ENCODE data around the gene IGF2BP3. TPM values are rescaled to one million over a fixed set of nuclear protein-coding genes. Genes with fewer than 3 reads are reported as not detected.

IGF2BP3 gene
- total RNA-seq, 1 donor from 2014 or later: 242 TPM

DNA sequence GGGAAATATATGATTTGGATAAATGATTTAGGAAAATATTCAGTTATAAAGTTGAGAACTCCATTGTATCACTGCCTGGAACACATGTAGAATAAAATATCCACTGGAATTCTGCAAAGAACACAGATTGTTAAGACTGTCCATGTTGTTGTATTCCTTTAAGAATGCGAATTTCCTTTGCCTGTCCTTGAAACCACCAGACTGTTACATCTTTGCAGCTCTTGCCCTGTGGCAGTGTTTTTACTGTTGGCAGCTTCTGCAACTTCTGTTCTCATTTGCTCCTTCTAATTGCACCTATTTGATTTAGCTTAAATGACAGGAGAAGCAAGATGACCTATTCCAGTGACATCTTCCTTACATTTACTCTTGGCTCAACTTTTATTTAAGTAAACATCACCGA is 131.4 kb downstream of the IGF2BP3 start:
- no peaks in the 10 kb centered on the region for H3K9me3 Mint-ChIP-seq
- Histone ChIP-seq H3F3A (ENCODE audit: low read depth) (peaks cover 8% of the 10 kb centered on the region), H3K9me3 (ENCODE audit: low read depth) (no peaks in the 10 kb centered on the region), H3K9ac (no peak overlapping the region), H3K4me1 (peaks cover 4% of the 10 kb centered on the region), H3K36me3 (peaks cover 54% of the 10 kb centered on the region), H4K20me1 (ENCODE audit: low read depth) (peaks cover 8% of the 10 kb centered on the region), H2AFZ (replicated peaks) (no peak overlapping the region), H3K4me2 (no peak overlapping the region), H3K79me2 (ENCODE audit: low read depth) (peaks cover 7% of the 10 kb centered on the region), H3K27ac (no peak overlapping the region), H3K4me3 (no peak overlapping the region), H3K27me3 (no peaks in the 10 kb centered on the region)
- no peak for DNase-seq (ENCODE audit: low spot score)
- H3K4me1 Mint-ChIP-seq: peaks cover 4% of the 10 kb centered on the region
- TF ChIP-seq, protein P1, sequence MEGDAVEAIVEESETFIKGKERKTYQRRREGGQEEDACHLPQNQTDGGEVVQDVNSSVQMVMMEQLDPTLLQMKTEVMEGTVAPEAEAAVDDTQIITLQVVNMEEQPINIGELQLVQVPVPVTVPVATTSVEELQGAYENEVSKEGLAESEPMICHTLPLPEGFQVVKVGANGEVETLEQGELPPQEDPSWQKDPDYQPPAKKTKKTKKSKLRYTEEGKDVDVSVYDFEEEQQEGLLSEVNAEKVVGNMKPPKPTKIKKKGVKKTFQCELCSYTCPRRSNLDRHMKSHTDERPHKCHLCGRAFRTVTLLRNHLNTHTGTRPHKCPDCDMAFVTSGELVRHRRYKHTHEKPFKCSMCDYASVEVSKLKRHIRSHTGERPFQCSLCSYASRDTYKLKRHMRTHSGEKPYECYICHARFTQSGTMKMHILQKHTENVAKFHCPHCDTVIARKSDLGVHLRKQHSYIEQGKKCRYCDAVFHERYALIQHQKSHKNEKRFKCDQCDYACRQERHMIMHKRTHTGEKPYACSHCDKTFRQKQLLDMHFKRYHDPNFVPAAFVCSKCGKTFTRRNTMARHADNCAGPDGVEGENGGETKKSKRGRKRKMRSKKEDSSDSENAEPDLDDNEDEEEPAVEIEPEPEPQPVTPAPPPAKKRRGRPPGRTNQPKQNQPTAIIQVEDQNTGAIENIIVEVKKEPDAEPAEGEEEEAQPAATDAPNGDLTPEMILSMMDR (IDR thresholded peaks at IDR 0.05): no peak
- H3K27me3 Mint-ChIP-seq (ENCODE audit: insufficient read depth, low read depth): peaks cover 3% of the 10 kb centered on the region
- H3K27ac Mint-ChIP-seq: no peak overlapping the region
- H3K36me3 Mint-ChIP-seq: peaks cover 60% of the 10 kb centered on the region
- no peak overlapping the region for H3K4me3 Mint-ChIP-seq

GRCh38 chr7:23338439-23338838 is 131.9 kb downstream of the IGF2BP3 start:
- no peak overlapping the region for H3K4me3 Mint-ChIP-seq
- no peak overlapping the region for H3K4me2 ChIP-seq

DNA sequence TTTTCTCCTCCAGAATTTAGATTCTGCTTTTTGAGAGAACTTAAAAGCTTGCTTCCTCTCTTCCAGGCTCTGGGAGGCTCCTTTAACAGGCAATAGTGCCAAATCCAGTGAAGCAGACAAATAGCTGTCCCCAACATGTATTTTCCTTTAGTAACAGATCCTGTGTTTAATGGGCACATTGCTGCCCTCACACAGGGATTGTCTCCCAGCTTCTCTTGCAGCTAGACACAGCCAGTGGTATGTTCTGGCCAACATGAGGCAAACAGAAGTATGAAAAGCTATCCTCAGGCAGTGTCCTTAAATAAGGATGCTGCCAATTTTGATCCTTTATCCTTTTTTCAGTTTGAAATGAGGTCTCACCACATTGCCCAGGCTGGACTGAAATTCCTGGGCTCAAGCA is 132.9 kb downstream of the IGF2BP3 start:
- Mint-ChIP-seq H3K36me3 (peaks cover 65% of the 10 kb centered on the region), H3K27me3 (ENCODE audit: insufficient read depth, low read depth) (peaks cover 5% of the 10 kb centered on the region), H3K4me1 (no peaks in the 10 kb centered on the region), H3K9me3 (no peaks in the 10 kb centered on the region), H3K4me3 (no peak overlapping the region), H3K27ac (no peak overlapping the region)
- H2AFZ ChIP-seq (replicated peaks): no peak overlapping the region
- peaks cover 8% of the 10 kb centered on the region for H3F3A ChIP-seq (ENCODE audit: low read depth)
- H3K9me3 ChIP-seq (ENCODE audit: low read depth): no peaks in the 10 kb centered on the region
- no peak overlapping the region for H3K4me2 ChIP-seq
- H3K36me3 ChIP-seq: peaks cover 52% of the 10 kb centered on the region
- no peaks in the 10 kb centered on the region for H4K20me1 ChIP-seq (ENCODE audit: low read depth)
- H3K27ac ChIP-seq: no peak overlapping the region
- no peaks in the 10 kb centered on the region for H3K27me3 ChIP-seq
- no peak for DNase-seq (ENCODE audit: low spot score)
- H3K79me2 ChIP-seq (ENCODE audit: low read depth): peaks cover 7% of the 10 kb centered on the region
- H3K4me3 ChIP-seq: no peak overlapping the region
- H3K4me1 ChIP-seq: peaks cover 4% of the 10 kb centered on the region
- TF ChIP-seq EZH2 (IDR thresholded peaks at IDR 0.05) (no peak), EZH2phosphoT487 (IDR thresholded peaks at IDR 0.05) (no peak)
- TF ChIP-seq, protein P1 (IDR thresholded peaks at IDR 0.05): no peak
- H3K9ac ChIP-seq: no peak overlapping the region

More at GRCh38 chr7:23338439-23338838, 131.9 kb downstream of the IGF2BP3 start:
- Histone ChIP-seq H3K79me2 (ENCODE audit: low read depth) (peaks cover 7% of the 10 kb centered on the region), H2AFZ (replicated peaks) (no peak overlapping the region), H3K36me3 (peaks cover 54% of the 10 kb centered on the region), H3K4me1 (peaks cover 4% of the 10 kb centered on the region), H3K9ac (no peak overlapping the region), H4K20me1 (ENCODE audit: low read depth) (peaks cover 4% of the 10 kb centered on the region), H3K27me3 (no peaks in the 10 kb centered on the region), H3K4me3 (no peak overlapping the region), H3K27ac (no peak overlapping the region), H3F3A (ENCODE audit: low read depth) (peaks cover 8% of the 10 kb centered on the region), H3K9me3 (ENCODE audit: low read depth) (no peaks in the 10 kb centered on the region)
- TF ChIP-seq EZH2 (IDR thresholded peaks at IDR 0.05) (no peak), EZH2phosphoT487 (IDR thresholded peaks at IDR 0.05) (no peak)
- TF ChIP-seq, protein P1 (IDR thresholded peaks at IDR 0.05): no peak
- no peak for DNase-seq (ENCODE audit: low spot score)
- H3K4me1 Mint-ChIP-seq: no peaks in the 10 kb centered on the region
- H3K9me3 Mint-ChIP-seq: no peaks in the 10 kb centered on the region
- H3K36me3 Mint-ChIP-seq: peaks cover 58% of the 10 kb centered on the region
- H3K27me3 Mint-ChIP-seq (ENCODE audit: insufficient read depth, low read depth): peaks cover 3% of the 10 kb centered on the region
- H3K27ac Mint-ChIP-seq: no peak overlapping the region

All from neural progenitor cell (in vitro differentiated cells).